ENCODE data around the gene THUMPD1.
"Not testable (repeated sequence)": the region's sequence is repeated elsewhere in the genome, so short reads cannot be mapped to it uniquely, and the experiment has no call there.

The THUMPD1 gene

DNA sequence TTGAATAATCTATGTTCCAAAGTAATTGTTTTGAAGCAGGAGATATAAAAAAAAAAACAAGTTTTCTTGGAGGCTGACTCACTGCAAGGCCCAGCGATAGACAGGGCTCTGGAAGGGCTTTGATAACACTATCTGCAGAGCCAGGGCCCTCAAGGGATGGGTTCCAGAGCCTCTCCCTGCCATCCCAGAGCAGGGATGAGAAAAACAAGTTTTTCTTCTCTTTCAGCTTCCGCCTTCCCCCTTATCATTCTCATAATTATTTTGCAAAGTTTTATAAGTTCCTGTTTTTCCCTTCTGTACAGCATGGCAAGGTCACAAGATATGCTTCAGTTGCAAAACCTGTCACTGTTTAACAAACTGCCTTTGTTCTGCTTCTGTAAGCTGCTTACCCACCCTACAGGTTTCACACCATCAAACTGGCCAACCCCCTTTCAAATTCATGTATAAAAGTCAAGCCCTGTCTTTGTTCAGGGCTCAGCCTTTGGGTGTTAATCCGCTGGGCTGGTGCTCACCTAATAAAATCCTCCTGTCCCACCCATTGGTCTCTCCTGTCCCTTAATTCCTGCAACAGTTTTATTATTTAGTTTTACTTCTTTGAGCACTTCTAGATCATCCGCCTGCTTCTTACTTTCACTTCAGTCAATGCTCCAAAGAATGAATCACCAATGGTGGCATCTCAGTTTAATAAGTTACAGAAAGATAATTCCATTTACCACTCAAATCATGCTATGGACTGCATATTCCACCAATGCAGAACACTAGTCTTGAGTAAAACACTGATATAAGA, 5.6 kb upstream of the THUMPD1 start:
- no peak for DNase-seq

- no peak for DNase-seq
Observed at GRCh38 chr16:20746461-20746860, 4.8 kb upstream of the THUMPD1 start.

DNA sequence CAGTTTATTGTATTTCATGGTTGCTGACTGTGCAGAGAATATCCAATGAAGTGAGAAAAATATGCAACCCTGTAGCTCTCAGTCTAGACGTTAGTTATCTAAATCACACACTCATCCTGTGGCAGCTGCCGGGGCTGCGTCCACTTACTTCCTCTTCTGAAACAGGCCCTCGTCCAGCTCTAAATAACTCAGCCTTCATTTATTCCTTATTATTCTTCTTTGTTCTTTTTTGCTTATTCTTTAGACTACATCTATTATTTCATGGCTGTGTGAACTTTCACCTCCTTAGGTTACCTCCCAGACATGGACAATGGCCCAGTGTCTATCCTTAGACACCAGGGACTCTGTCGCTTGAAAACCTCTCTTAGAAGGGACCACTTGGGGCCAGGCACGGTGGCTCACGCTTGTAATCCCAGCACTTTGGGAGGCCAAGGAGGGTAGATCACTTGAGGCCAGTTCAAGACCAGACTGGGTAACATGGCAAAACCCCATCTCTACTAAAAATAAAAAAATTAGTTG, 3.4 kb upstream of the THUMPD1 start:
- peak; percentile 46 for DNase-seq

GRCh38 chr16:20743591-20743990, 2.0 kb upstream of the THUMPD1 start:
- DNase-seq, result no peak

DNA sequence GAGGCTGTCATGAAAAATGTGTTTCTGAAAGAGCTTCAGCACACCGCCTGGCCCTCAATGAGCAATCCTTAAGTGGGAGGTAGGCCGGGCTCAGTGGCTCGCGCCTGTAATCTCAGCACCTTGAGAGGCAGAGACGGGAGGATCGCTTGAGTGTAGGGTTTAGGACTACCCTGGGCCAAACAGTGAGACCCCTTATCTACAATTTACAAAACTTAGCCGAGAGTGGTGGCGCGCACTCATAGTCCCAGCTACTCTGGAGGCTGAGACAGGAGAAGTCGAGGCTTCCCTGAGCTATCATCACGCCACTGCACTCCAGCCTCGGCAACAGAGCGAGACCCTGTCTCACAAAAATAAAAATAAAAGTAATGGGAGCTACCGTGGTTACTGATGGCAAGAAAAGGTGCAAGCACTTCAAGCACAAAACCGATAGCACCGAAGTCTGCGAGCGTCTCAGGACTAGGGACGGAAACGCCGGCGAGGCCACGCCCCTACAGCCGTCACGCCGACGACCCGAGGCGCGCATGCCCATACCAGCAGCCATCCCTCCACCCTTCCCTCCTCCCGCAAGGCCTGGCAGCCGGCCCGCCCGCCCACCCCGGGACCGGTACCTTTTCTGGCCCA, 607 bp downstream of the THUMPD1 start:
- DNase-seq, result peak; percentile 74

DNA sequence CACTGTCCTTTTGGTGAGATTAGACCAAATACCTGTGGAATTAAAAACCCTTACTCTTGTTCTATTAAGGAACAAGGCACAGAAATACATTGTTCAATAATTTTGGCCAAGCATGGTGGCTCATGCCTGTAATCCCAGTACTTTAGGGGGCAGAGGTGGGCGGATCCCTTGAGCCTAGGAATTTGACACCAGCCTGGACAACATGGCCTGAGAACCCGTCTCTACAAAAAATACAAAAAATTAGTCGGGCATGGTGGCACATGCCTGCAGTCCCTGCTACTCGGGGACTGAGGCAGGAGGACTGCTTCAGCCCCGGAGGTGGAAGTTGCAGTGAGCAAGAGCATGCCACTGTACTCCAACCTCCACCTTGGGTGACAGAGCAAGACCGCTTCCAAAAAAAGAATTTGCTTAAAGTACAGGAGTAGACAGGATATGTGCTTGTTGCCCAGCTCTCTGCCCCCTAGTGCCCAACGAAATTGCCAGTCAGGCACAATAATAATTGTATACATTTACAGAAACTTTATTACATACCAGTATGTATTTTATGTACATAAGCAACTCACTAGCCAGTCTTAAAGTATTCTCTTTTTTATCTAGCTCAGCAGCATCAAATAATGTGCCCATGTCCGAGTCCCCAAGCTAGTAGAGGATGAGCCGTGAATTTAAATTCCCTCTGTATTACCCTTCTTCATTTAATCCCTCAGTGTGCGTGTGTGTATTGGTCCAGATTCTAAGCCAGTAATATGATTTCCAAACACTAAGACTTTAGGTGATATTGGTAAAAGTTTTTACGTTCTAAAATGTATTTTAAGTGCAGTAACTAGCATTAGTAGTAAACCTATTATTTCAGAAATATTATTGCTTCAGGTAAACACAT, 1.4 kb downstream of the THUMPD1 start:
- DNase-seq, result no peak

- DNase-seq, result no peak
Observed at GRCh38 chr16:20735490-20735889, 6.1 kb downstream of the THUMPD1 start.

DNA sequence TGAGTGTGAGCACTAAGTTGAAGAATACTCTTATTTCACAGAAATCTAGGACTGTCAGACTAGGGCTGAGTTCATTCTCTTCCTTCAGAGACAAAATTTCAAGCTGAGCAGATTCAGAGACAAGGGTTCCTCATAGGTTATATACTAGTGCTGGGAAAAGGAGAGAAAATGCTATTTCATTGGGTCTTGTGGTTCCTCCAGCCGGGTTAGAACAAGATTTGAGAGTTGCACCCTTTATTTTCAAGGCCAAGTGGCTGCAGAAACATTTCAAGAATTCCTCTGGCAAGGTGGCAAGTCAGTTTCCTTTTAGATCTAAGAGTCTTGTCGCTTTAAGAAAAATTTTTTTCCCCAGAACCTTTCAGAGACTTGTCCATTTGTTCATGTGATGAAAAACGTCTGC, 6.8 kb downstream of the THUMPD1 start:
- DNase-seq, result no peak

DNA sequence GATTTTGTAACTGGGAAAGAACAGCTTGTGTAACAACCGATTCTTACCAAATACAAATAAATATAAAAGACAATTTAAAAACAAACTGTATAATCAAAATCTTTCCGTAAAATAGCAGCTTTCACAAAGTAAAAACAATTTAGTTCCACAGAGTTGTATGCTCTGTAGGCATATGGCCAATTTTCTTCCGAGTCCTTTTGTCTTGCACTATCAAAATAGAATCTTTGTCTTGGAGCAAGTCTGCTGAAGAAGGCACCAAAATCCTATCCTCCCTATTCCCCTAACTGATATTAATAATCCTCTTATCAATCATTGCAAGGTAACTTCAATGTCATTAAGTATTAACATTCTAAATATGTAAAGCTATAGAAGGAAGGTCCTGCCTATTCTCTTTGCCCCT, 7.6 kb downstream of the THUMPD1 start:
- DNase-seq, result no peak

DNA sequence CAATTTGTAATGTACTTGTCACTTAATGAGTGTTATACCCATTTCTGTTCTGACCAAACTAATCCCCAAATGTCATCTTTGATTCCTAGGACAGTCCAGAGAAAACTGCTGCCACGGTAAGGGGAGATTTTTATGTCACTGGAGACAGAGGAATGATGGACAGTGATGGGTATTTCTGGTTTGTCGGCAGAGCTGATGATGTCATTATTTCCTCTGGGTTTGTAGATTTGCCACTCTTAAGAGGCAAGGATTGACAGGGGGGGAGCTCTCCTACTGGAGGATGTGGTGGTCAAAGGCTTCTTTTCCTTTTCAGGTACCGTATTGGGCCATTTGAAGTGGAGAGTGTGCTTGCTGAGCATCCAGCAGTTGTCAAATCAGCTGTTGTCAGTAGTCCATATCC, 12.5 kb downstream of the THUMPD1 start:
- no peak for DNase-seq

- no peak for DNase-seq
Observed at GRCh38 chr16:20727181-20727580, 14.4 kb downstream of the THUMPD1 start.

DNA sequence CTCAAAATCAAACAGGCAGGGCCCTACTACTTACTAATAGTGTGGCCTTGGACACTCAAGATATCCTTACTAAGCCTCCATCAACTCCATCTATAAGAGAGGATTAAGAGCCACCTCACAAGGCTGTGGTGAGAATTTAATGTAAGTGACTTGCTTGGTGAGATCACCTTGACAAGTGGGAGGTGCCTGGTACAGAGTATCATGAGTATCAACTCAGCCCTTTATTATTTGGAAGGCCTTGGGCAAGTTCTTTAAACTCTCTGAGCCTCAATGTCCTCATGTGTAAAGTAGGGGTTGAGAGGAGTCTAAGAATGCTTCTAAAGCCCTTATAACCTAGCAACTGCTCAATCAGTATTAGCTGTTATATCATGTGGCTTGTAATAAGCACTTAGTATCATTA, 15.0 kb downstream of the THUMPD1 start:
- no peak for DNase-seq

GRCh38 chr16:20720251-20720650, 21.4 kb downstream of the THUMPD1 start:
- no peak for DNase-seq

DNA sequence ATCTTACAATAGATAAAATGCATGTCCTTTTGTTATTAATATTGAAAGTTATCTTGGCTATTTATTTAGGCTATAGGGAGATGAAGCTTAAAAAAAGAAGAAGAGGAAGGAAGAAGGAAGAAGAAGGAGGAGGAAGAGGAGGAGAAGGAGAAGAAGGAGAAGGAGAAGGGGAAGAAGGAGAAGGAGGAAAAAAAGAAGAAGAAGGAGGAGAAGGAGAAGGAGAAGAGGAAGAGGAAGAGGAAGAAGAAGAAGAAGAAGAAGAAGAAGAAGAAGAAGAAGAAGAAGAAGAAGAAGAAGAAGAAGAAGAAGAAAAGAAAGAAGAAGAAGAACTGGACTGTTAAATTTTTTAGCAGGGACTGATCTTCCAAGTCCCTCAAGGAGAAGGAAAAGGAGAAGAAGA, 23.9 kb downstream of the THUMPD1 start:
- not testable (repeated sequence) for DNase-seq

GRCh38 chr16:20711277-20711911, 30.2 kb downstream of the THUMPD1 start:
- DNase-seq, result no peak

- not testable (repeated sequence) for DNase-seq
Observed at GRCh38 chr16:20708129-20708528, 33.5 kb downstream of the THUMPD1 start.

DNA sequence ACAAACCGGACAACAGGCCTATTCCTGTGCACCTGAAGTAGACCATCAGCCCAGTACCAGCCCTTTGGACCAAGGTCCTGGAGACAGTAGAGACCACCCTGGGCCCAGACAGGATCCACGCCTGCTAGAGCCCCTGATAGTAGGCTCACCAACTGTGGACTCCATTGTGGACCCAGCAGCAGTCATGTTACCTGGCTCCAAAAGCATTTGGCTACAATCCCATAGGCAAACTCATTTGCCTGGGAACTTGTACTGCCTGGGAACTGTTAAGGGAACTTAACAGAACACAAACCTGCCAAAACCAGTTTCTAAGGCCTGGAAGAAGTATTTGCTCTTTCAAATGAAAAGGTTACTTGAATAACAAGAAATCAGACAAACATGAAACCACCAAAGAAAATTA, 34.2 kb downstream of the THUMPD1 start:
- DNase-seq, result no peak

- DNase-seq, result not testable (repeated sequence)
Observed at GRCh38 chr16:20705972-20706371, 35.6 kb downstream of the THUMPD1 start.

DNA sequence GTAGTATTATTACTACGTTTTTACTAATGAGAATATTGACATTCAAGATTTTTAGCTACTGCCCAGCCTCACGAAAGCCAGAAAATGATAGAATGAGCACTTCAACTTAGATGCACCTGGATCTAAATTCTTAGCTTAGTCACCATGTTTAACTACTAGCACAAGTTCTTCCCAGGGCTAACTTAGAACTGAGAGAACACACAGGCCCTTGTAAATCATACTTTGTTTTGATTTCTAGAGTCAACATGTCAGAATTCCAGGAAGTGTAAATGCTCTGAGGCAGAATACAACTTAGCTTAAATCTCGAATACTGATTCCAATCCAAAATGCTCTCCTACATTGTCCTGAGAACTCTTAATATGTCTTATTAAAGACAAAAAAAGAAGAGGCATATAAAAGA, 37.3 kb downstream of the THUMPD1 start:
- DNase-seq, result no peak

DNA sequence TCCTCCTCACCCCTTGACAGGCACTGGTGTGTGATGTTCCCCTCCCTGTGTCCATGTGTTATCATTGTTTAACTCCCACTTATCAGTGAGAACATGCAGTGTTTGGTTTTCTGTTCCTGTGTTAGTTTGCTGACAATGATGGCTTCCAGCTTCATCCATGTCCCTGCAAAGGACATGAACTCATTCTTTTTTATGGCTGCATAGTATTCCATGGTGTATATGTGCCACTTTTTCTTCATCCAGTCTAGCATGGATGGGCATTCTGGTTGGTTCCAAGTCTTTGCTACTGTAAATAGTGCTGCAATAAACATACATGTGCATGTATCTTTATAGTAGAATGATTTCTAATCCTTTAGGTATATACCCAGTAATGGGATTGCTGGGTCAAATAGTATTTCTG, 39.9 kb downstream of the THUMPD1 start:
- not testable (repeated sequence) for DNase-seq

DNA sequence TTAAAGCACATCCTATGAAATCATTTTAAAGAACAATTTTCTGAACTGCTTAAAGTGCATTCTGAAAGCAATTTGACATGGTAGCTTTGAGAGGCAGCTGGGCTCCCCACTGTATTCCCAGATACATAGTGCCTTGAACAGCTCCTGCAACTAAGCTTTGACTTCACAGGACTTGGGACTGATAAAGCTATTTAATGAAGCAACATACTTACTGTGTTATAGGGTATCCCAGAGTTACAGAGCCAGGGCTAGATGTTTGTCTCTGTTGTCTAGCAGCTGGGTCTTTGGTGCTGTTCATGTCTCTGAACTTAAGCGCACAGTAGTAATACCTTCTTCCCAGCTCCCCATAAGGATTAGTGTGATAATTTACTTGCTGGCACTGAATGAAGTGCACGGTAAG, 45.0 kb downstream of the THUMPD1 start:
- DNase-seq, result no peak

GRCh38 chr16:20695024-20695423, 46.6 kb downstream of the THUMPD1 start:
- DNase-seq, result no peak

DNA sequence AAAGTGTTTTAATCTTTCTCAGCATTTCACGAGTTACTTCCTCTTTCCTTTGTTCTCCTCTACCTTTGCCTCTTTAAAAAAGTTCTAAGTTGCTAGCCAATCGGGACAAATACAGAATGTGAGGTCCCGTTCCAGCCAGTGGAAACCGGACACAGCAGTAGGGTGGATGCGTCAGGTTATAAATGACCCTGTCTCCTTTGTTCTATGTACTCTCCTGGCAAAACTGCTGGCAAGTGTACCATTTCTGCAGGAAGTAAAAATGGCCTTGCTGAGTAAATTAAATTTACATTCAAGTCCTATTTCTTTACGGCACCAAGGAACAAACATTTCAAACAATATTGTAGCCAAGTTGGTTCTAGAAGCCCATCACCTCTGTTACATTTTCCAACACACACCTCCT, 47.5 kb downstream of the THUMPD1 start:
- DNase-seq, result not testable (repeated sequence)

All from GDM1 (cell line).